Right atrium auricular region (tissue), 2 donors: ENCODE measurements around the gene HSD17B10. TPM values are rescaled to one million over a fixed set of nuclear protein-coding genes. Genes with fewer than 3 reads are reported as not detected.
A peak's percentile ranks its signal among the peaks of the same experiment; 100 is the strongest.
"Not testable (repeated sequence)": the region's sequence is repeated elsewhere in the genome, so short reads cannot be mapped to it uniquely, and the experiment has no call there.

Experiments
- DNase-seq: peaks from one replicate; pipeline ENCODE4 v3.0.0-alpha.2; 2019; ENCODE audit warnings: low spot score
- H3K27ac ChIP-seq, 2 donors: fragments of 200-600 bp; sonication (generic); 1 replicate in 1 of 2; 2 replicates in 1 of 2; pipeline ENCODE4 v1.5.1; 2016 to 2019
- H3K27me3 ChIP-seq, 2 donors: fragments of 200-600 bp; sonication (generic); one replicate each; pipeline versions ENCODE4 v1.5.1 to v1.6.0; 2017 to 2019
- H3K36me3 ChIP-seq: fragments of 200-600 bp; sonication (generic); one replicate; pipeline ENCODE4 v1.5.1; 2016
- H3K4me1 ChIP-seq, 2 donors: fragments of 200-600 bp; sonication (generic); one replicate each; pipeline versions ENCODE4 v1.5.1 to v1.6.0; 2017 to 2019
- H3K4me3 ChIP-seq, 2 donors: fragments of 200-600 bp; sonication (generic); 1 replicate in 1 of 2; 2 replicates in 1 of 2; pipeline ENCODE4 v1.5.1; 2017 to 2019; ENCODE audit warnings: mild to moderate bottlenecking in 1 of 2, moderate library complexity in 1 of 2
- H3K9me3 ChIP-seq, 2 donors: fragments of 200-600 bp; sonication (generic); one replicate each; pipeline ENCODE4 v1.5.1; 2019
- CTCF ChIP-seq, 2 donors: fragments of 200-600 bp; sonication (generic); IDR thresholded peaks; one replicate each; pipeline ENCODE4 v1.5.1; 2019; ENCODE audit warnings: antibody characterized with exemption in 2 of 2
- total RNA-seq, 2 donors: library from RNA; depleted of rRNA; stranded (reverse); fragments of >200 nt; gene quantifications; one replicate each; pipeline ENCODE4 v1.1.0, GENCODE V29; 2016

HSD17B10 gene
- total RNA-seq, 2 donors from 2014 or later, result 81.7 to 102 TPM

- no peak for DNase-seq
- Histone ChIP-seq H3K27me3 (no peaks in the 10 kb centered on the region), H3K4me3 (peak overlapping the region; percentile 59 to 68), H3K4me1 (peaks cover 0 to 23% of the 10 kb centered on the region in 2 donors), H3K9me3 (no peaks in the 10 kb centered on the region), H3K27ac (peak overlapping the region; percentile 89 to 91), H3K36me3 (no peaks in the 10 kb centered on the region)
- no peak for TF ChIP-seq CTCF (IDR thresholded peaks at IDR 0.05)
These were observed 12.4 kb downstream of the HSD17B10 start for GRCh38 chrX:53421772-53422085.

DNA sequence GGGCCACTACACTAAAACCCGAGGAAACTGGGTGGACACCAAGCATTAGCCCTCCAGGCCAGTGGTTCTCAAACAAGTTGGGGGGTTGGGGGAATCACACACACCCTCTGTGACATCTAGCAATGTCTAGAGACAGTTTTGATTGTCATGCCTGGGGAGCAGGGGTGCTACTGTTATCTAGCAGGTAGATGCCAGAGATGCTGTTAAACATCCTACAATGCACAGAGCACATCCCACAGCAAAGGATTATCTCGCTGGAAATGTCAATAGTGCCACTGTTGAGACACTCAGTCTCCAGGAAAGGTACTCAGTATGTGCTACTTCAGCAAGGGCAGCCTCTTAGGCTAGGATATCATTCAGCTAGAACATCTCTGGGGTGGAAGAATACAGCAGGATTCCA lies 13.0 kb downstream of the HSD17B10 start:
- Histone ChIP-seq H3K27ac (no peak overlapping the region), H3K36me3 (no peaks in the 10 kb centered on the region), H3K9me3 (no peaks in the 10 kb centered on the region), H3K27me3 (no peaks in the 10 kb centered on the region), H3K4me3 (peak overlapping the region; percentile 59 to 68), H3K4me1 (peaks cover 0 to 23% of the 10 kb centered on the region in 2 donors)
- no peak for DNase-seq
- TF ChIP-seq CTCF (IDR thresholded peaks at IDR 0.05), result no peak

DNA sequence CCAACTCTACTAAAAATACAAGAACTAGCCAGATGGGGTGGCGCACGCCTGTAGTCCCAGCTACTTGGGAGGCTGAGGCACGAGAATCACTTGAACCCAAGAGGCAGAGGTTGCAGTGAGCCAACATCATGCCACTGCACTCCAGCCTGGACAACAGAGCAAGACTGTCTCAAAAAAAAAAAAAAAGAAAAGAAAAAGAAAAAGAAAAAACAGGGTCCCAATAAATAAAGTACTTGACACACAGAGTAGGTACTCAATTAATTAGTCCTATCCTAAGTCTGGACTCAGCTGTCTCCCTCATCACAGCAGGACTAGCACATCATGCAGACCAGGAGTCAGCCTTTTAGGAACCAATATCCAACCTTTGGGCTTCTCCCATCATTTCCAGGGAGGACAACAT lies 13.8 kb downstream of the HSD17B10 start:
- not testable (repeated sequence) for DNase-seq, H3K36me3 ChIP-seq, H3K27ac ChIP-seq, H3K4me3 ChIP-seq, H3K9me3 ChIP-seq, H3K27me3 ChIP-seq
- peaks cover 0 to 23% of the 10 kb centered on the region in 2 donors for H3K4me1 ChIP-seq

DNA sequence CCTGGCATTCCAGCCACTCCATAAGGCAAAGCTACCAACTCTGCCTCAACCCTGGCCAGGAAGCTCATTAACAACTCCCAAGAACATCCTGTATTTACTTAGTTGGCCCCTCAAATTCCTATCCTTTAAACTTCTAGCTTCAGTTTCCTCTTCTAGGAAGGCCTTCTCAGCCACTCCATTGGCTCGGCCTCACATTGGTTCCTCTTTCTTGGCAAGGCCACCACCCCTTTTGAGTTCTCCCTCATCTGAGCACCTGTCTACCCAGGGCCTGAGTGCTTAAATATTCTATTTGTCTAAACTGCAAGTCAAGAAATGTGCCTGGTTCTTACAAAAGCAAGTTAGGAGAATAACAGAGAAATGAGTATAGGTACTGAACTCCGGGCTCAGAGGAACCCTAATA lies 21.7 kb downstream of the HSD17B10 start:
- H3K4me1 ChIP-seq, result no peaks in the 10 kb centered on the region
- H3K4me3 ChIP-seq, result no peak overlapping the region
- no peaks in the 10 kb centered on the region for H3K9me3 ChIP-seq
- no peak overlapping the region for H3K27ac ChIP-seq
- DNase-seq, result no peak
- H3K27me3 ChIP-seq, result no peaks in the 10 kb centered on the region
- no peak for TF ChIP-seq CTCF (IDR thresholded peaks at IDR 0.05)
- H3K36me3 ChIP-seq, result peaks cover 63% of the 10 kb centered on the region

GRCh38 chrX:53403535-53403934 lies 30.6 kb downstream of the HSD17B10 start:
- Histone ChIP-seq H3K4me1 (no peaks in the 10 kb centered on the region), H3K27ac (no peak overlapping the region), H3K9me3 (no peaks in the 10 kb centered on the region), H3K36me3 (peaks cover 77% of the 10 kb centered on the region), H3K27me3 (no peaks in the 10 kb centered on the region), H3K4me3 (no peak overlapping the region)
- no peak for DNase-seq
- TF ChIP-seq CTCF (IDR thresholded peaks at IDR 0.05), result no peak

GRCh38 chrX:53398216-53398615 lies 36.0 kb downstream of the HSD17B10 start:
- Histone ChIP-seq H3K9me3 (no peaks in the 10 kb centered on the region), H3K27me3 (no peaks in the 10 kb centered on the region), H3K36me3 (peaks cover 51% of the 10 kb centered on the region), H3K4me3 (no peak overlapping the region), H3K27ac (no peak overlapping the region), H3K4me1 (no peaks in the 10 kb centered on the region)
- no peak for TF ChIP-seq CTCF (IDR thresholded peaks at IDR 0.05)
- DNase-seq, result no peak
